WTC11 (cell line): Measurements from ENCODE around the gene RPTOR. TPM values are rescaled to one million over a fixed set of nuclear protein-coding genes. Genes with fewer than 3 reads are reported as not detected.

Source experiments
- ATAC-seq: fragments of 200-7000 bp; cut with Tn5 transposase; 2 replicates; pipeline ENCODE4 v1.10.0; 2021; ENCODE audit warnings: mild to moderate bottlenecking, moderate library complexity
- CTCF ChIA-PET: fragments of 300-600 bp; sonication (Branson Sonifier 250); formaldehyde crosslinking; loops from one replicate; lab custom pipeline; 2021; ENCODE audit warnings: antibody characterized with exemption; lab: Charles Lee
- POLR2A ChIA-PET: fragments of 350-600 bp; sonication (Branson Sonifier 250); formaldehyde crosslinking; loops from one replicate; lab custom pipeline; 2021; ENCODE audit warnings: antibody characterized with exemption; lab: Charles Lee
- DNase-seq: peaks from one replicate; pipeline ENCODE4 v3.0.0; 2021; ENCODE audit warnings: low spot score
- H3K27ac Mint-ChIP-seq: 2 replicates; pipeline ENCODE4 v1.8.0; 2021; ENCODE audit warnings: mixed read lengths
- H3K27me3 Mint-ChIP-seq: 2 replicates; pipeline ENCODE4 v1.8.0; 2021; ENCODE audit warnings: low read depth, mild to moderate bottlenecking, moderate library complexity, mixed read lengths
- H3K36me3 Mint-ChIP-seq: 2 replicates; pipeline ENCODE4 v1.8.0; 2021; ENCODE audit warnings: mixed read lengths
- H3K4me1 Mint-ChIP-seq: 2 replicates; pipeline ENCODE4 v1.8.0; 2022; ENCODE audit warnings: mixed read lengths
- H3K4me3 Mint-ChIP-seq: 2 replicates; pipeline ENCODE4 v1.8.0; 2021; ENCODE audit warnings: mild to moderate bottlenecking, moderate library complexity, mixed read lengths
- H3K9me3 Mint-ChIP-seq: 2 replicates; pipeline ENCODE4 v1.8.0; 2021; ENCODE audit warnings: mixed read lengths
- CBFB ChIP-seq: sonication (generic); formaldehyde crosslinking; IDR thresholded peaks from 2 replicates; pipeline ENCODE4 v1.8.1; 2022; ENCODE audit warnings: mild to moderate bottlenecking, low read depth, missing genetic modification reagents
- EMX1 ChIP-seq: fragments of 250-450 bp; sonication (Bioruptor Pico); IDR thresholded peaks from 2 replicates; pipeline ENCODE4 v1.8.0; 2021; ENCODE audit warnings: mild to moderate bottlenecking
- GABPB1 ChIP-seq: sonication (generic); formaldehyde crosslinking; IDR thresholded peaks from 2 replicates; pipeline ENCODE4 v1.8.1; 2023; ENCODE audit warnings: mild to moderate bottlenecking, missing genetic modification reagents
- IRF2 ChIP-seq: sonication (generic); formaldehyde crosslinking; IDR thresholded peaks from 2 replicates; pipeline ENCODE4 v1.8.0; 2022; ENCODE audit warnings: low read depth, missing genetic modification reagents, borderline replicate concordance
- JAZF1 ChIP-seq: fragments of 250-450 bp; sonication (Bioruptor Pico); IDR thresholded peaks from 2 replicates; pipeline ENCODE4 v1.9.0; 2021; ENCODE audit warnings: moderate library complexity, mild to moderate bottlenecking, inconsistent platforms
- NFATC4 ChIP-seq: fragments of 250-450 bp; sonication (Bioruptor Pico); IDR thresholded peaks from 2 replicates; pipeline ENCODE4 v1.9.0; 2021; ENCODE audit warnings: mild to moderate bottlenecking
- NR1H2 ChIP-seq: sonication (generic); formaldehyde crosslinking; IDR thresholded peaks from 2 replicates; pipeline ENCODE4 v1.9.0; 2021; ENCODE audit warnings: mild to moderate bottlenecking, moderate library complexity, missing genetic modification reagents
- NR3C1 ChIP-seq: sonication (generic); formaldehyde crosslinking; conservative IDR thresholded peaks from 2 replicates; pipeline ENCODE4 v1.8.1; 2023; ENCODE audit warnings: low read depth, mild to moderate bottlenecking, missing genetic modification reagents
- PRRX2 ChIP-seq: fragments of 250-450 bp; sonication (Bioruptor Pico); IDR thresholded peaks from 2 replicates; pipeline ENCODE4 v1.8.0; 2021; ENCODE audit warnings: mild to moderate bottlenecking
- TCF7 ChIP-seq: sonication (generic); formaldehyde crosslinking; IDR thresholded peaks from 2 replicates; pipeline ENCODE4 v1.8.0; 2022; ENCODE audit warnings: mild to moderate bottlenecking, low read depth, missing genetic modification reagents, moderate library complexity
- TEAD4 ChIP-seq: sonication (generic); formaldehyde crosslinking; IDR thresholded peaks from 2 replicates; pipeline ENCODE4 v1.8.0; 2022; ENCODE audit warnings: mild to moderate bottlenecking, missing genetic modification reagents
- ZNF219 ChIP-seq: sonication (generic); formaldehyde crosslinking; IDR thresholded peaks from 2 replicates; pipeline ENCODE4 v1.8.0; 2023; ENCODE audit warnings: missing genetic modification reagents, mild to moderate bottlenecking, borderline replicate concordance
- ZNF423 ChIP-seq: fragments of 250-450 bp; sonication (Bioruptor Pico); IDR thresholded peaks from 2 replicates; pipeline ENCODE4 v2.1.2; 2022; ENCODE audit warnings: mild to moderate bottlenecking, moderate library complexity
- total RNA-seq: library from RNA; stranded (reverse); gene quantifications from 3 replicates; pipeline ENCODE4 v1.2.3, GENCODE V29; 2021
- TF ChIP-seq, protein P1 (sequence below): sonication (generic); formaldehyde crosslinking; IDR thresholded peaks from 2 replicates; pipeline ENCODE4 v1.8.1; 2023; ENCODE audit warnings: mild to moderate bottlenecking, moderate library complexity, missing genetic modification reagents
- TF ChIP-seq, protein P2 (sequence below): fragments of 250-450 bp; sonication (Bioruptor Pico); conservative IDR thresholded peaks from 2 replicates; pipeline ENCODE4 v1.9.0; 2021; ENCODE audit warnings: mild to moderate bottlenecking
- TF ChIP-seq, protein P3 (sequence below): sonication (generic); formaldehyde crosslinking; IDR thresholded peaks from 2 replicates; pipeline ENCODE4 v1.8.0; 2022; ENCODE audit warnings: mild to moderate bottlenecking, missing genetic modification reagents
- TF ChIP-seq, protein P4 (sequence below): sonication (generic); formaldehyde crosslinking; IDR thresholded peaks from 2 replicates; pipeline ENCODE4 v1.8.1; 2023; ENCODE audit warnings: mild to moderate bottlenecking, missing genetic modification reagents, moderate library complexity
- TF ChIP-seq, protein P5 (sequence below): sonication (generic); formaldehyde crosslinking; IDR thresholded peaks from 2 replicates; pipeline ENCODE4 v1.8.0; 2022; ENCODE audit warnings: mild to moderate bottlenecking, missing genetic modification reagents
- TF ChIP-seq, protein P6 (sequence below): fragments of 200-600 bp; IDR thresholded peaks from 2 replicates; pipeline ENCODE4 v1.8.0; 2022; ENCODE audit warnings: antibody characterized with exemption
- TF ChIP-seq, protein P7 (sequence below): sonication (generic); formaldehyde crosslinking; conservative IDR thresholded peaks from 2 replicates; pipeline ENCODE4 v1.8.1; 2022; ENCODE audit warnings: mild to moderate bottlenecking, missing genetic modification reagents
- TF ChIP-seq, protein P8 (sequence below): sonication (generic); formaldehyde crosslinking; IDR thresholded peaks from 2 replicates; pipeline ENCODE4 v1.8.1; 2022; ENCODE audit warnings: missing genetic modification reagents, borderline replicate concordance

The RPTOR gene
- total RNA-seq, 1 experiment from 2014 or later, result 41.0 TPM

DNA sequence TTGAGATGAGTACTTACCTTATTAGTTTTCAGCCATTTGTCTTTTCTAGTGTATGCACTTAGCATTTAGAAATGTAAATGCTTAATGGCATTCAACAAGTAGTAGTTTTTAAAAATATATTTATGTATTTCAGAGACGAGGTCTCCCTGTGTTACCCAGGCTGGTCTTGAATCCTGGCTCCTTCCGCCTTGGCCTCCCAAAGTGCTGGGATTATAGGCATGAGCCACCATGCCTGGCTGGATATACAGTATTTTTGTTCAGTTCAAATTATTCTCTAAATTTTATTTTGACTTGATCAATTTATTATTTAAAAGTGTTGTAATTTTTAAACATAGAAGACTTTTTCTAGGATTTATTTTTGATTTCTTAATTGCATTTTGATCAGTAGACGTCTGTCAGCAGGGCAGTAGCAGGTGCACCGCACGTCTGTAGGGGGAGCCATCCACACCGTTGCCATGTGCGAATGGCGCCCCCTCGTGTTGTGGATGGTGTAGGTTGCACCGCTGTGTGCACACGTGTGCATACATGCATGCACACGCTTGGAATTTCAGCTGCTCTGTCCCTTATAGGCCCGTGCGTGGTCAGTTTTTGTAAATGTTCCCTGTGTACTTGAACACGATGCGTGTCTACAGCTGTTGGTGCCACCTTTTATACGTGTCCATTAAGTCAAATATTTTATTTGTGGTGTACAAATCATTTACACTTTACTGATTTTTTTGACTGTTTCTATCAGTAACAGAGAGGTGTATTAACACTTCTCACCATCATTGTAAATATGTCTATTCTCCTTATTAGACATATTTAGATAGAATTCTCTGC, 30.6 kb downstream of the RPTOR start (continued):
- TF ChIP-seq, protein P1, sequence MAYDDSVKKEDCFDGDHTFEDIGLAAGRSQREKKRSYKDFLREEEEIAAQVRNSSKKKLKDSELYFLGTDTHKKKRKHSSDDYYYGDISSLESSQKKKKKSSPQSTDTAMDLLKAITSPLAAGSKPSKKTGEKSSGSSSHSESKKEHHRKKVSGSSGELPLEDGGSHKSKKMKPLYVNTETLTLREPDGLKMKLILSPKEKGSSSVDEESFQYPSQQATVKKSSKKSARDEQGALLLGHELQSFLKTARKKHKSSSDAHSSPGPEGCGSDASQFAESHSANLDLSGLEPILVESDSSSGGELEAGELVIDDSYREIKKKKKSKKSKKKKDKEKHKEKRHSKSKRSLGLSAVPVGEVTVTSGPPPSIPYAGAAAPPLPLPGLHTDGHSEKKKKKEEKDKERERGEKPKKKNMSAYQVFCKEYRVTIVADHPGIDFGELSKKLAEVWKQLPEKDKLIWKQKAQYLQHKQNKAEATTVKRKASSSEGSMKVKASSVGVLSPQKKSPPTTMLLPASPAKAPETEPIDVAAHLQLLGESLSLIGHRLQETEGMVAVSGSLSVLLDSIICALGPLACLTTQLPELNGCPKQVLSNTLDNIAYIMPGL, result peak; percentile 61; the same call in 1 of the 2 replicates
- no peak for TF ChIP-seq JAZF1 (CRISPR knock-in tag)
- TF ChIP-seq, protein P2, sequence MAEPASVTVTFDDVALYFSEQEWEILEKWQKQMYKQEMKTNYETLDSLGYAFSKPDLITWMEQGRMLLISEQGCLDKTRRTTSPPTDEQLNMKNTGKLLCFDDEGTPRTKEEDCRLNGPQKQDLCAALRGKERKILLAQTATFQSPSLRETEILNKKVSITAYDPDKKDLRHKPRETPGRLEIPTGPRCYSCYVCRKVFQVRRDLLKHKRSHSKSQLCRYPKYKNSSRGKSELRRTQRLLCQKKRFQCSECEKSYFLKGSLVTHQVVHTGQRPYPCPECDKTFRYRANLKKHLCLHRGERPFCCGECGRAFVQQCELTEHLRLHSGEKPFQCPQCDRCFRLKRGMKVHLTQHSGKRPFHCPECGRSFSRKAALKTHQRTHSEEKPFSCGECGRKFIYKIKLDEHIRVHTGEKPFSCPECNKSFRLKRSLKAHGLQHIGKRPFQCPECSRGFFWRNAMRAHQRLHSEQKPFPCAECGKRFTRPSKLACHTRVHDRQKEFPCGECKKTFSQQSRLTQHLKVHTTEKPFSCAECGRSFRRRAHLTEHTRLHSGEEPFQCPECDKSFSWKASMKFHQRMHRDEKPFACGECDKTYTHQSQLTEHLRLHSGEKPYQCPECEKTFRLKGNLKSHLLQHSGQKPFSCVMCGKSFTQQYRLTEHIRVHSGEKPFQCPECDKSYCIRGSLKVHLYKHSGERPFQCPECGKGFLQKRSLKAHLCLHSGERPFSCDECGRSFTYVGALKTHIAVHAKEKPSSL (CRISPR knock-in tag), result no peak
- TF ChIP-seq, protein P3, sequence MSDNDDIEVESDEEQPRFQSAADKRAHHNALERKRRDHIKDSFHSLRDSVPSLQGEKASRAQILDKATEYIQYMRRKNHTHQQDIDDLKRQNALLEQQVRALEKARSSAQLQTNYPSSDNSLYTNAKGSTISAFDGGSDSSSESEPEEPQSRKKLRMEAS (CRISPR knock-in tag), result peak; percentile 59; the same call in 1 of the 2 replicates
- no peak for TF ChIP-seq IRF2 (CRISPR knock-in tag)
- TF ChIP-seq, protein P4, sequence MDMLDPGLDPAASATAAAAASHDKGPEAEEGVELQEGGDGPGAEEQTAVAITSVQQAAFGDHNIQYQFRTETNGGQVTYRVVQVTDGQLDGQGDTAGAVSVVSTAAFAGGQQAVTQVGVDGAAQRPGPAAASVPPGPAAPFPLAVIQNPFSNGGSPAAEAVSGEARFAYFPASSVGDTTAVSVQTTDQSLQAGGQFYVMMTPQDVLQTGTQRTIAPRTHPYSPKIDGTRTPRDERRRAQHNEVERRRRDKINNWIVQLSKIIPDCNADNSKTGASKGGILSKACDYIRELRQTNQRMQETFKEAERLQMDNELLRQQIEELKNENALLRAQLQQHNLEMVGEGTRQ (CRISPR knock-in tag), result 0 out of 2 replicates have a peak, but pooled peaks have one; percentile 33
- TF ChIP-seq, protein P5, sequence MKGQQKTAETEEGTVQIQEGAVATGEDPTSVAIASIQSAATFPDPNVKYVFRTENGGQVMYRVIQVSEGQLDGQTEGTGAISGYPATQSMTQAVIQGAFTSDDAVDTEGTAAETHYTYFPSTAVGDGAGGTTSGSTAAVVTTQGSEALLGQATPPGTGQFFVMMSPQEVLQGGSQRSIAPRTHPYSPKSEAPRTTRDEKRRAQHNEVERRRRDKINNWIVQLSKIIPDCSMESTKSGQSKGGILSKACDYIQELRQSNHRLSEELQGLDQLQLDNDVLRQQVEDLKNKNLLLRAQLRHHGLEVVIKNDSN (CRISPR knock-in tag), result peak; percentile 55; the same call in 1 of the 2 replicates
- TF ChIP-seq EMX1 (CRISPR knock-in tag), result no peak
- TF ChIP-seq, protein P6, sequence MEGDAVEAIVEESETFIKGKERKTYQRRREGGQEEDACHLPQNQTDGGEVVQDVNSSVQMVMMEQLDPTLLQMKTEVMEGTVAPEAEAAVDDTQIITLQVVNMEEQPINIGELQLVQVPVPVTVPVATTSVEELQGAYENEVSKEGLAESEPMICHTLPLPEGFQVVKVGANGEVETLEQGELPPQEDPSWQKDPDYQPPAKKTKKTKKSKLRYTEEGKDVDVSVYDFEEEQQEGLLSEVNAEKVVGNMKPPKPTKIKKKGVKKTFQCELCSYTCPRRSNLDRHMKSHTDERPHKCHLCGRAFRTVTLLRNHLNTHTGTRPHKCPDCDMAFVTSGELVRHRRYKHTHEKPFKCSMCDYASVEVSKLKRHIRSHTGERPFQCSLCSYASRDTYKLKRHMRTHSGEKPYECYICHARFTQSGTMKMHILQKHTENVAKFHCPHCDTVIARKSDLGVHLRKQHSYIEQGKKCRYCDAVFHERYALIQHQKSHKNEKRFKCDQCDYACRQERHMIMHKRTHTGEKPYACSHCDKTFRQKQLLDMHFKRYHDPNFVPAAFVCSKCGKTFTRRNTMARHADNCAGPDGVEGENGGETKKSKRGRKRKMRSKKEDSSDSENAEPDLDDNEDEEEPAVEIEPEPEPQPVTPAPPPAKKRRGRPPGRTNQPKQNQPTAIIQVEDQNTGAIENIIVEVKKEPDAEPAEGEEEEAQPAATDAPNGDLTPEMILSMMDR, result peak; percentile 100

DNA sequence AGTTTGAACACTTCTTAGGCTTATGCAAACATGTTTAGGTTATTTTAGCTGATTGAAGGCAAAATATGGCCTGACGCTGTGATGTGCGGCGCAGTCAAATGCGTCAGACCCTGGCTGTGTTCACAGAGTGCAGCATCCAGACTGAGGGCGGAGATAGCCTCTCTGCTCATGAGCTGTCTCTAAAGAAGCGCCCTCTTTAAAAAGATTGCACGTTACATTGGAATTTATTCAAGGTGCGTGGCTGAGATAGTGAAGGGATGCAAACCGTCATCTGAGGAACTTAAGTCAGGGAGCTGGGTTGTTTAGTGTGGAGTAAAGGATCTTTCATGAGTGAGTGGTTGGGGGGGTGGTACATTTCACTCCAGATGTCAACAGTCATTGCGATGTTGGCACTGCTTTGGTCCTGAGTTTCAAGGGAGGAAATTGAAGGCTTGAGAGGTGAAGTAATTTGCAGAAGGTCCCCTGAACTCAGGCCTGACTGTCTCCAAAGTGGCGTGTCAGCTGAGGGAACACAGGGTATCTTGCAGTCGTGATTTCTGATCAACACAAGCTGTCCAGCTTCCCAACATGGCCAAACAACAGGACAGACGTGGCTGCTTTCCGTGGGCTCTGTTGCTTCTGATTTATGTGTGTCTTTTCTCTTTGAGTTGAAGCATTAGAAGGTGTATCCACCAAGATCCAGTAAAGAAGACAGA, 33.4 kb downstream of the RPTOR start:
- Mint-ChIP-seq H3K4me3 (no peak overlapping the region), H3K4me1 (0 out of 2 replicates have a peak, but pooled peaks cover 4% of the 10 kb centered on the region), H3K27ac (no peak overlapping the region; the same call in 1 of the 2 replicates), H3K27me3 (no peaks in the 10 kb centered on the region), H3K36me3 (peaks cover 5% of the 10 kb centered on the region), H3K9me3 (no peaks in the 10 kb centered on the region)
- ChIA-PET POLR2A (no interaction called here), CTCF (interaction anchor here (1.3 kb wide), 2 partner anchors 150 to 321 kb away, joined by 4 to 5 read pairs; no protein-coding TSS in a partner anchor)
- DNase-seq, result no peak
- ATAC-seq, result no peak
- TF ChIP-seq NR3C1, result no peak
- no peak for TF ChIP-seq CBFB (CRISPR knock-in tag)
- TF ChIP-seq, protein P7, sequence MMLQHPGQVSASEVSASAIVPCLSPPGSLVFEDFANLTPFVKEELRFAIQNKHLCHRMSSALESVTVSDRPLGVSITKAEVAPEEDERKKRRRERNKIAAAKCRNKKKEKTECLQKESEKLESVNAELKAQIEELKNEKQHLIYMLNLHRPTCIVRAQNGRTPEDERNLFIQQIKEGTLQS, result no peak
- no peak for TF ChIP-seq PRRX2 (CRISPR knock-in tag)
- TF ChIP-seq TCF7, result no peak
- TF ChIP-seq, protein P8, sequence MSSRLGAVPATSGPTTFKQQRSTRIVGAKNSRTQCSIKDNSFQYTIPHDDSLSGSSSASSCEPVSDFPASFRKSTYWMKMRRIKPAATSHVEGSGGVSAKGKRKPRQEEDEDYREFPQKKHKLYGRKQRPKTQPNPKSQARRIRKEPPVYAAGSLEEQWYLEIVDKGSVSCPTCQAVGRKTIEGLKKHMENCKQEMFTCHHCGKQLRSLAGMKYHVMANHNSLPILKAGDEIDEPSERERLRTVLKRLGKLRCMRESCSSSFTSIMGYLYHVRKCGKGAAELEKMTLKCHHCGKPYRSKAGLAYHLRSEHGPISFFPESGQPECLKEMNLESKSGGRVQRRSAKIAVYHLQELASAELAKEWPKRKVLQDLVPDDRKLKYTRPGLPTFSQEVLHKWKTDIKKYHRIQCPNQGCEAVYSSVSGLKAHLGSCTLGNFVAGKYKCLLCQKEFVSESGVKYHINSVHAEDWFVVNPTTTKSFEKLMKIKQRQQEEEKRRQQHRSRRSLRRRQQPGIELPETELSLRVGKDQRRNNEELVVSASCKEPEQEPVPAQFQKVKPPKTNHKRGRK, result no peak
- TF ChIP-seq, protein P5 (CRISPR knock-in tag), result no peak
- no peak for TF ChIP-seq ZNF423
- no peak for TF ChIP-seq TEAD4 (CRISPR knock-in tag)
- no peak for TF ChIP-seq NFATC4 (CRISPR knock-in tag)
- no peak for TF ChIP-seq NR1H2 (CRISPR knock-in tag)
- TF ChIP-seq ZNF219 (CRISPR knock-in tag), result no peak
- TF ChIP-seq, protein P1, result no peak
- no peak for TF ChIP-seq GABPB1 (CRISPR knock-in tag)
